AG04450 (cell line): ENCODE data around the gene RNF11. TPM values are rescaled to one million over a fixed set of nuclear protein-coding genes. Genes with fewer than 3 reads are reported as not detected.

Experiments used
- CTCF ChIA-PET: fragments of 300-600, 350-600 bp; formaldehyde crosslinking; extraction: SDS; loops from one replicate; lab custom pipeline; 2022; ENCODE audit warnings: antibody characterized with exemption, inconsistent platforms; lab: Charles Lee
- POLR2A ChIA-PET: fragments of 350-600 bp; formaldehyde crosslinking; extraction: SDS; loops from one replicate; lab custom pipeline; 2021; ENCODE audit warnings: antibody characterized with exemption, inconsistent platforms; lab: Yijun Ruan, JAX
- DNase-seq: peaks from one replicate; pipeline ENCODE4 v3.0.0-alpha.2; 2011; ENCODE audit warnings: low read depth, low spot score
- H3K27ac ChIP-seq: one replicate; pipeline ENCODE4 v1.5.1; 2012; ENCODE audit warnings: low read depth, low read length, control low read depth
- H3K27me3 ChIP-seq: one replicate; pipeline ENCODE4 v1.6.0; 2012; ENCODE audit warnings: low read length; ENCODE audit not compliant: control insufficient read depth, insufficient read depth
- H3K4me3 ChIP-seq: 2 replicates; pipeline ENCODE4 v1.5.1; 2011; ENCODE audit warnings: mild to moderate bottlenecking, low read depth, low read length, control low read depth
- H3K9me3 ChIP-seq: 2 replicates; pipeline ENCODE4 v1.5.1; 2012; ENCODE audit warnings: low read length; ENCODE audit not compliant: control insufficient read depth, insufficient read depth
- polyA plus RNA-seq: library from polyadenylated mRNA; depleted of rRNA; stranded (reverse); fragments of >200 nt; gene quantifications from 2 replicates; pipeline ENCODE4 v1.2.3, GENCODE V29; 2011
- TF ChIP-seq, protein P1 (sequence below): IDR thresholded peaks from 2 replicates; pipeline ENCODE4 v1.5.1; 2011; ENCODE audit warnings: low read depth, low read length, control low read depth, inconsistent platforms

The RNF11 gene
- polyA plus RNA-seq, 1 experiment = 163 TPM

DNA sequence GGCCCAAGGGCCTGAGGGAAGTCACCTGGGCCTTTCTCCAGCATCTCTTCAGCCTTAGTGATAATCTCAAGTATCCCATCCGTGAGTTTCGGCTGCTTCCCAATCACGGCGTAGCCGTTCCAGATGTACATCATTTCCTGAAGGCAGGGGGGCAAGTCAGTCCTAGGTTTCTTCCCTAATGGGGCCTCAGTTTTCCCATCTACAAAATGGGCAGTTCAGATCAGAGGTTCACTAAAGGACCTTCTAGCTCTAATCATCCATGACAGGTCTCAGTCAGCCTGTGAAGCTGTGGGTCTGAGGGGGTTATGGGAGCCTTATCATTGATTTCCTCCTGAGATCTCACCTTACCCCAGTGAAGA is 54.4 kb downstream of the RNF11 start:
- no peak for DNase-seq
- no peaks in the 10 kb centered on the region for H3K27me3 ChIP-seq
- CTCF ChIA-PET = no interaction called here
- TF ChIP-seq, protein P1, sequence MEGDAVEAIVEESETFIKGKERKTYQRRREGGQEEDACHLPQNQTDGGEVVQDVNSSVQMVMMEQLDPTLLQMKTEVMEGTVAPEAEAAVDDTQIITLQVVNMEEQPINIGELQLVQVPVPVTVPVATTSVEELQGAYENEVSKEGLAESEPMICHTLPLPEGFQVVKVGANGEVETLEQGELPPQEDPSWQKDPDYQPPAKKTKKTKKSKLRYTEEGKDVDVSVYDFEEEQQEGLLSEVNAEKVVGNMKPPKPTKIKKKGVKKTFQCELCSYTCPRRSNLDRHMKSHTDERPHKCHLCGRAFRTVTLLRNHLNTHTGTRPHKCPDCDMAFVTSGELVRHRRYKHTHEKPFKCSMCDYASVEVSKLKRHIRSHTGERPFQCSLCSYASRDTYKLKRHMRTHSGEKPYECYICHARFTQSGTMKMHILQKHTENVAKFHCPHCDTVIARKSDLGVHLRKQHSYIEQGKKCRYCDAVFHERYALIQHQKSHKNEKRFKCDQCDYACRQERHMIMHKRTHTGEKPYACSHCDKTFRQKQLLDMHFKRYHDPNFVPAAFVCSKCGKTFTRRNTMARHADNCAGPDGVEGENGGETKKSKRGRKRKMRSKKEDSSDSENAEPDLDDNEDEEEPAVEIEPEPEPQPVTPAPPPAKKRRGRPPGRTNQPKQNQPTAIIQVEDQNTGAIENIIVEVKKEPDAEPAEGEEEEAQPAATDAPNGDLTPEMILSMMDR = no peak
- no peak overlapping the region for H3K4me3 ChIP-seq
- POLR2A ChIA-PET = no interaction called here
- no peak overlapping the region for H3K27ac ChIP-seq
- no peaks in the 10 kb centered on the region for H3K9me3 ChIP-seq

DNA sequence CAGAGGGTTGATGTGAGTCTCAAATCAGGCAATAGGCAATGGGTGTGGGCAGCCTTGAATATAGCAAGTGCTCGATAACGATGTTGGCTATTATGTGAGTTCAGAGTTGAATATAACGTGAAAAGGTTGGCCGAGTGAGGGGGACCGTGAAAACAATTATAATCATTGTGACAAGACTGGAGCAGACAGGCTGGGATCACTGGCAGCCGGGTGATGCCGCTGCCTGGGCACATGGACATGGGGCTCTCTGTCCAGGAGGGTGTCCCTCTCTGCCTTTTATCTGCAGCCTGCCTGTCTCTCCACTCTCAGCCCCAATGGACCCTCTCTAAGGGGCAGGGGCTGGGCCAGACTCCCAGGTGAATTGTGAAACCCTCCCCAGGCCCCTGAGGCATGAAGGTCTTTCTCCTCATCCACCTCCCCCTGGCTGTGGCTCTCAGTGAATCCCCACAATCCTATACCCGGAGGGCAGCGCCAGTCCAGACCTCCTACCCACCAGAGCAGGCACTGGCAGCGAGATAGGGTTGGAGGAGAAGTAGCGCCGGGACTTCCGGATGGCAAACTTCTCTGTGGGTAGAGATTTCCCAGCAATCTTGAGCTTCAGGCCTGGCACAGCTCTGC is 57.9 kb downstream of the RNF11 start:
- CTCF ChIA-PET = interaction anchor here (1.4 to 3.2 kb wide), 2 partner anchors 12 to 15 kb away, joined by 6 to 26 read pairs; no protein-coding TSS in a partner anchor
- Histone ChIP-seq H3K27ac (no peak overlapping the region), H3K4me3 (no peak overlapping the region), H3K9me3 (no peaks in the 10 kb centered on the region; the same call in 1 of the 2 replicates), H3K27me3 (no peaks in the 10 kb centered on the region)
- no peak for DNase-seq
- TF ChIP-seq, protein P1 = no peak
- POLR2A ChIA-PET = no interaction called here

DNA sequence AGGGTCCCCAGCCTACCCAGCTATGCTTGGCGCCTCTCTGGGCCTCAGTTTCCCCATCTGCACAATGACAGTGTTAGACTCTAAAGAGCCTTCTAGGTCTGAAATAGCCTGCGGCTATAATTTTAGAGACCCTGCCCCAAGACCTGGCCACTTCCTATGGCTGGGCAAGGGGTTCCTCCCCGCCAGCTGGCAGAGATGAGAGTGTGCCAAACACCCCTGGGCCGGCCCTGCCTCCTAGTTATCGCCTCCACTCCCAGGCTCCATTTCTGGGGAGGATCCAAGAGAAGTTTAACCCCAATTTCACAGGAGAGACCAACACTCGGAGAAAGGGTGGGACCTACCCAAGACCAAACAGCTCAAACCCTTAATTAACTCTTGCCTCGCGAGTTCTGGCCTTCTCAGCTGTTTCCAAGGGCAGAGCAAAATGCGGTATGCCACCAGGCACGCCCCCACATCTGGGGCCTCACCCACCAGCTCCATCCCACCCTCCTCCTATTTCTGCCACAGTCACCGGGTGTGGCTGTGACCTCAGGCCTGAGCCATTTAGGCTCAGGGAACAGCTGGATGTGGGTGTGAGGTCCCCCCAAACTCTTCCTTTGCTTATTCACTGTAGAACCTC is 58.6 kb downstream of the RNF11 start:
- Histone ChIP-seq H3K4me3 (no peak overlapping the region), H3K9me3 (peaks cover 4% of the 10 kb centered on the region; the same call in 1 of the 2 replicates), H3K27ac (no peak overlapping the region), H3K27me3 (no peaks in the 10 kb centered on the region)
- no peak for DNase-seq
- POLR2A ChIA-PET = no interaction called here
- TF ChIP-seq, protein P1 = no peak
- CTCF ChIA-PET = interaction anchor here (1.2 to 3.2 kb wide), 4 partner anchors 11 to 520 kb away, joined by 3 to 26 read pairs (median 10); no protein-coding TSS in a partner anchor

DNA sequence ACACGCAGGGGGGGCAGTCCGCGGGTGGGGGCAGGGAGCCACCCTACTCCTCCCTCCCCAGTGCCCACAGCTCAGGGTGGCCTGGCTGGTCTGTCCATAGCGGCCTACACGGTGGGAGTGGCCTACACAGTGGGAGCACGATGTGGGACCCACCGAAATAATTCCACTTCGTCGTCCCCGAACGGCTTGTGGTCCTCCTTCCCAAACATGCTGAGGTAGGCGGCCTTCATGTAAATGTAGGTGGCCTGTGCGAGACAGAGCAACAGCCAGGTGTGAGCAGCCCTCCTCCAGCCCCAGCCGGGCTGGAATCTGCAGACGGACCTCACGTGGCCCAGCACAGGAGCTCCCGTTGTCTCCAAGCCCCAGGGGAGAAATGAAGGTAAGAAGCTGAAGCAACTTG is 59.9 kb downstream of the RNF11 start:
- POLR2A ChIA-PET = no interaction called here
- H3K27me3 ChIP-seq = no peaks in the 10 kb centered on the region
- H3K4me3 ChIP-seq = no peak overlapping the region
- DNase-seq = no peak
- H3K27ac ChIP-seq = no peak overlapping the region
- CTCF ChIA-PET = interaction anchor here (0.7 to 3.2 kb wide), 22 partner anchors 9 to 521 kb away, joined by 3 to 33 read pairs (median 5); no protein-coding TSS in a partner anchor
- H3K9me3 ChIP-seq = peaks cover 4% of the 10 kb centered on the region; the same call in 1 of the 2 replicates
- TF ChIP-seq, protein P1 = no peak
